ENCODE results near the gene CTNND1.

The CTNND1 gene

GRCh38 chr11:57772562-57772961 lies 11.0 kb downstream of the CTNND1 start:
- DNase-seq (ENCODE audit: low read depth), result peak; percentile 65
- no peak for TF ChIP-seq CTCF (conservative IDR thresholded peaks at IDR 0.05; ENCODE audit: low read depth, low read length)
- no peak overlapping the region for H3K4me3 ChIP-seq (ENCODE audit: low read depth, low read length)

GRCh38 chr11:57773026-57773598 lies 11.5 kb downstream of the CTNND1 start:
- DNase-seq (ENCODE audit: low read depth), result no peak
- TF ChIP-seq CTCF (conservative IDR thresholded peaks at IDR 0.05; ENCODE audit: low read depth, low read length), result no peak
- H3K4me3 ChIP-seq (ENCODE audit: low read depth, low read length), result no peak overlapping the region

GRCh38 chr11:57775491-57775890 lies 13.9 kb downstream of the CTNND1 start:
- TF ChIP-seq CTCF (conservative IDR thresholded peaks at IDR 0.05; ENCODE audit: low read depth, low read length), result no peak
- no peak for DNase-seq (ENCODE audit: low read depth)
- H3K4me3 ChIP-seq (ENCODE audit: low read depth, low read length), result no peak overlapping the region

- no peak overlapping the region for H3K4me3 ChIP-seq (ENCODE audit: low read depth, low read length)
- DNase-seq (ENCODE audit: low read depth), result peak; percentile 74
Observed at GRCh38 chr11:57776031-57776521, 14.5 kb downstream of the CTNND1 start.

GRCh38 chr11:57776577-57777210 lies 15.1 kb downstream of the CTNND1 start:
- no peak overlapping the region for H3K4me3 ChIP-seq (ENCODE audit: low read depth, low read length)
- TF ChIP-seq CTCF (conservative IDR thresholded peaks at IDR 0.05; ENCODE audit: low read depth, low read length), result no peak
- DNase-seq (ENCODE audit: low read depth), result no peak

More at GRCh38 chr11:57776031-57776521, 14.5 kb downstream of the CTNND1 start:
- no peak for TF ChIP-seq CTCF (conservative IDR thresholded peaks at IDR 0.05; ENCODE audit: low read depth, low read length)

GRCh38 chr11:57777969-57778317 lies 16.3 kb downstream of the CTNND1 start:
- peak overlapping the region; percentile 7 for H3K4me3 ChIP-seq (ENCODE audit: low read depth, low read length)
- TF ChIP-seq CTCF (conservative IDR thresholded peaks at IDR 0.05; ENCODE audit: low read depth, low read length), result no peak
- DNase-seq (ENCODE audit: low read depth), result peak; percentile 45
